GM23338 (cell line): ENCODE results near the gene EFTUD2.

Experiments used
- CREB1 ChIP-seq: fragments of 250-450 bp; sonication (Bioruptor Pico); IDR thresholded peaks from 2 replicates; pipeline ENCODE4 v1.5.0; 2020; ENCODE audit warnings: low read depth, mild to moderate bottlenecking, moderate library complexity
- EZH2 ChIP-seq: fragments of 200-600 bp; sonication (generic); IDR thresholded peaks from one replicate; pipeline ENCODE4 v1.8.0; 2017; ENCODE audit warnings: antibody characterized with exemption, mild to moderate bottlenecking, low read depth; ENCODE audit not compliant: unreplicated experiment
- POLR2AphosphoS5 ChIP-seq: IDR thresholded peaks from 2 replicates; pipeline ENCODE4 v1.6.1; 2016; ENCODE audit warnings: antibody characterized with exemption, low read depth
- REST ChIP-seq: IDR thresholded peaks from one replicate; pipeline ENCODE4 v1.6.1; 2018; ENCODE audit warnings: antibody characterized with exemption; ENCODE audit not compliant: unreplicated experiment
- ZNF331 ChIP-seq: fragments of 250-450 bp; sonication (Bioruptor Pico); IDR thresholded peaks from 2 replicates; pipeline ENCODE4 v1.5.0; 2020; ENCODE audit warnings: low read depth, mild to moderate bottlenecking, moderate library complexity
- TF ChIP-seq, protein P1 (sequence below), 2 experiments: fragments of 200-600 bp in 1 of 2; sonication (generic) in 1 of 2; conservative IDR thresholded peaks; 2 replicates each; pipeline versions ENCODE4 v1.5.1 to v1.6.1; 2016 to 2017; ENCODE audit warnings: antibody characterized with exemption in 2 of 2, low read depth in 2 of 2, mild to moderate bottlenecking in 2 of 2, moderate library complexity in 1 of 2

DNA sequence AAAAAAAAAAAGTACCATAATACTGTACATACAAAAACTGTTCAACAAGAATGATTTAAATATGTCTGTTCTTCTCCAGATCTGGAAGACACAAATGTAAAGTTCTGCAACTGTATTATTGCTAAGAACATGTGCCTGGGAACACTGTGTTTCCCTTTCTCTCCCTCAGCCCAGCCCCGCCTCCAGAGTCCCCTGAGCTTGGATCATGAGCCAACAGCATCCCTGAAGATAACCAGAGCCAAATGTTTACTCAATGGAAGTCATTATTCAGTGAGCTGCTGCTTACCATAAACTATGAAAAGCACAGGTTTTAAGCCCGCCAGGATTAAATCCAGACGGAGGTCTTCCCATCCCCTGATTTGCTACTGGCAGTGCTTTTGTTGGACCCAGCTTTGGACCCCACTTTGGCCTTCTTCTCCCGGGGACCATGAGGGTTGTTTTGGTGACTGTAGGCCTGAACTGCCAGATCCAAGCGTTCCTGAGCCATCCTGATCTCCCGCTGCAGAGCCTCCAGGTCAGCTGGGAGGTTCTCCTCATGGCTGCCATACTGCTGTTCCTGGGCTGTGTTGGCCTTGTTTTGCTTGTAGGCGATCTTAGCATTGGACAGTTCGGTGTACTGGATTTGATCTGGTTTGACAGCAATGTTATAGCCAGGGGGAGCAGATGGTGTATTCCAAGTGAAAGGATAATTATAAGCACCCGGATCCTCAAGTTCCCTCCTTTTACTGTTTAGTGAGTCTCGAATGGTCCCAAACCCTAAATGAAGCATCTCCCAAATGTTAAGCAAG, 94.7 kb downstream of the EFTUD2 start:
- TF ChIP-seq, protein P1, sequence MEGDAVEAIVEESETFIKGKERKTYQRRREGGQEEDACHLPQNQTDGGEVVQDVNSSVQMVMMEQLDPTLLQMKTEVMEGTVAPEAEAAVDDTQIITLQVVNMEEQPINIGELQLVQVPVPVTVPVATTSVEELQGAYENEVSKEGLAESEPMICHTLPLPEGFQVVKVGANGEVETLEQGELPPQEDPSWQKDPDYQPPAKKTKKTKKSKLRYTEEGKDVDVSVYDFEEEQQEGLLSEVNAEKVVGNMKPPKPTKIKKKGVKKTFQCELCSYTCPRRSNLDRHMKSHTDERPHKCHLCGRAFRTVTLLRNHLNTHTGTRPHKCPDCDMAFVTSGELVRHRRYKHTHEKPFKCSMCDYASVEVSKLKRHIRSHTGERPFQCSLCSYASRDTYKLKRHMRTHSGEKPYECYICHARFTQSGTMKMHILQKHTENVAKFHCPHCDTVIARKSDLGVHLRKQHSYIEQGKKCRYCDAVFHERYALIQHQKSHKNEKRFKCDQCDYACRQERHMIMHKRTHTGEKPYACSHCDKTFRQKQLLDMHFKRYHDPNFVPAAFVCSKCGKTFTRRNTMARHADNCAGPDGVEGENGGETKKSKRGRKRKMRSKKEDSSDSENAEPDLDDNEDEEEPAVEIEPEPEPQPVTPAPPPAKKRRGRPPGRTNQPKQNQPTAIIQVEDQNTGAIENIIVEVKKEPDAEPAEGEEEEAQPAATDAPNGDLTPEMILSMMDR (conservative IDR thresholded peaks at IDR 0.05; ENCODE audit: low read depth in 2 of 2): no peak
- TF ChIP-seq EZH2: no peak
- TF ChIP-seq POLR2AphosphoS5: no peak
- TF ChIP-seq REST: no peak
- no peak for TF ChIP-seq CREB1 (CRISPR knock-in tag)
- no peak for TF ChIP-seq ZNF331 (CRISPR knock-in tag)
